Endothelial cell of umbilical vein (primary cell): ENCODE data around the gene SLC30A2. TPM values are rescaled to one million over a fixed set of nuclear protein-coding genes. Genes with fewer than 3 reads are reported as not detected.

ENCODE experiments used
- BruUV-seq: library from RNA; stranded (reverse); fragments of 400-500 nt; replicated peaks from 2 replicates; lab custom pipeline; 2021; lab: Mats Ljungman, UMichigan
- CTCF ChIA-PET: fragments of 300-600, 350-600 bp; sonication (Branson Sonifier 250); formaldehyde crosslinking; loops from one replicate; lab custom pipeline; 2021; ENCODE audit warnings: antibody characterized with exemption, inconsistent platforms; lab: Charles Lee
- POLR2A ChIA-PET: fragments of 300-600, 350-600 bp; sonication (Branson Sonifier 250); formaldehyde crosslinking; loops from one replicate; lab custom pipeline; 2021; ENCODE audit warnings: antibody characterized with exemption, inconsistent platforms; lab: Charles Lee
- DNase-seq: peaks from one replicate; pipeline ENCODE4 v3.0.0-alpha.2; 2011; ENCODE audit warnings: low read depth, low spot score
- FAIRE-seq: peaks from 2 replicates; lab custom pipeline; 2011; peaks lifted over from hg19 to GRCh38; lab: Jason Lieb, UNC
- H2AFZ ChIP-seq: 2 replicates; pipeline ENCODE4 v1.6.0; 2012; ENCODE audit warnings: low read depth, low read length, control low read depth, inconsistent platforms
- H3K27ac ChIP-seq: 2 replicates; pipeline ENCODE4 v1.5.1; 2011; ENCODE audit warnings: low read depth, mild to moderate bottlenecking, control low read depth, low read length, moderate library complexity; ENCODE audit not compliant: insufficient read depth
- H3K27me3 ChIP-seq, 2 experiments: 2 replicates each; pipeline versions ENCODE4 v1.6.0 to v1.6.1; 2011; ENCODE audit warnings: low read length in 2 of 2, mixed read lengths in 1 of 2; ENCODE audit not compliant: control insufficient read depth in 2 of 2, insufficient read depth in 2 of 2
- H3K36me3 ChIP-seq, 2 experiments: 2 replicates in 1 of 2; 3 replicates in 1 of 2; pipeline ENCODE4 v1.5.1; 2011; ENCODE audit warnings: low read length in 2 of 2, mild to moderate bottlenecking in 1 of 2, moderate library complexity in 1 of 2; ENCODE audit not compliant: control insufficient read depth in 2 of 2, insufficient read depth in 2 of 2; ENCODE audit errors: extremely low read depth in 1 of 2
- H3K4me1 ChIP-seq: 3 replicates; pipeline ENCODE4 v1.5.1; 2011; ENCODE audit warnings: mild to moderate bottlenecking, low read length; ENCODE audit not compliant: control insufficient read depth, insufficient read depth; ENCODE audit errors: extremely low read depth
- H3K4me2 ChIP-seq: 2 replicates; pipeline ENCODE4 v1.6.1; 2011; ENCODE audit warnings: low read length, control low read depth, mixed read lengths; ENCODE audit not compliant: insufficient read depth
- H3K4me3 ChIP-seq, 3 experiments: fragments of 200-600 bp in 1 of 3; sonication (generic), shearing (Covaris generic) in 1 of 3; replicated peaks in 1 of 3; 2 replicates each; pipeline ENCODE4 v1.5.1; 2011 to 2016; ENCODE audit warnings: control low read depth in 3 of 3, low read length in 3 of 3, mild to moderate bottlenecking in 2 of 3, inconsistent platforms in 1 of 3, low read depth in 1 of 3, moderate library complexity in 1 of 3; ENCODE audit not compliant: insufficient read depth in 1 of 3
- H3K79me2 ChIP-seq: 2 replicates; pipeline ENCODE4 v1.6.0; 2012; ENCODE audit warnings: low read length, inconsistent platforms; ENCODE audit not compliant: control insufficient read depth, insufficient read depth
- H3K9ac ChIP-seq: replicated peaks from 2 replicates; pipeline ENCODE3; 2011; ENCODE audit warnings: low read length, control low read depth; ENCODE audit not compliant: insufficient read depth; ENCODE audit errors: extremely low read depth
- H3K9me1 ChIP-seq: replicated peaks from 3 replicates; pipeline ENCODE4 v1.6.0; 2011; ENCODE audit warnings: mild to moderate bottlenecking, low read length; ENCODE audit not compliant: control insufficient read depth, insufficient read depth; ENCODE audit errors: extremely low read depth
- H3K9me3 ChIP-seq: replicated peaks from 2 replicates; pipeline ENCODE4 v1.5.1; 2012; ENCODE audit warnings: low read length, inconsistent platforms; ENCODE audit not compliant: control insufficient read depth, insufficient read depth
- H4K20me1 ChIP-seq: replicated peaks from 2 replicates; pipeline ENCODE3; 2011; ENCODE audit warnings: mild to moderate bottlenecking, low read length; ENCODE audit not compliant: control insufficient read depth, insufficient read depth; ENCODE audit errors: extremely low read depth
- CTCF ChIP-seq, 2 donors: IDR thresholded peaks; 1 replicate in 1 of 2; 2 replicates in 1 of 2; pipeline ENCODE4 v1.5.1; 2011; ENCODE audit warnings: low read length in 2 of 2, mild to moderate bottlenecking in 2 of 2, moderate library complexity in 2 of 2, control low read depth in 1 of 2, inconsistent platforms in 1 of 2, low read depth in 1 of 2; ENCODE audit not compliant: insufficient read depth in 1 of 2; ENCODE audit errors: extremely low read depth in 1 of 2
- EZH2 ChIP-seq: IDR thresholded peaks from 2 replicates; pipeline ENCODE4 v1.6.1; 2012; ENCODE audit warnings: borderline replicate concordance, low read depth, mild to moderate bottlenecking, moderate library complexity, low read length, inconsistent platforms; ENCODE audit not compliant: severe bottlenecking
- FOS ChIP-seq: IDR thresholded peaks from 2 replicates; pipeline ENCODE4 v1.6.1; 2011; ENCODE audit warnings: mild to moderate bottlenecking, low read length, moderate library complexity, borderline replicate concordance; ENCODE audit not compliant: insufficient read depth
- GATA2 ChIP-seq: IDR thresholded peaks from 2 replicates; pipeline ENCODE4 v1.7.0; 2011; ENCODE audit warnings: low read depth, mild to moderate bottlenecking, moderate library complexity, mixed read lengths, low read length; ENCODE audit not compliant: insufficient read length, insufficient read depth
- JUN ChIP-seq: IDR thresholded peaks from 2 replicates; pipeline ENCODE4 v1.6.1; 2011; ENCODE audit warnings: borderline replicate concordance, low read depth; ENCODE audit not compliant: insufficient read length, insufficient read depth
- MAX ChIP-seq: IDR thresholded peaks from 2 replicates; pipeline ENCODE4 v1.6.1; 2011; ENCODE audit not compliant: insufficient read depth, insufficient read length
- MYC ChIP-seq: IDR thresholded peaks from one replicate; pipeline ENCODE4 v1.6.1; 2011; ENCODE audit warnings: mild to moderate bottlenecking, low read depth, low read length
- POLR2A ChIP-seq: IDR thresholded peaks from 2 replicates; pipeline ENCODE4 v1.6.1; 2012; ENCODE audit warnings: low read depth, mild to moderate bottlenecking, control low read depth, low read length
- POLR2AphosphoS5 ChIP-seq: IDR thresholded peaks from 2 replicates; pipeline ENCODE4 v1.6.1; 2012; ENCODE audit warnings: low read depth, mild to moderate bottlenecking, control low read depth, low read length, moderate library complexity; ENCODE audit not compliant: insufficient read depth
- dilution Hi-C: fragments of 300-500 bp; cut with MboI; formaldehyde crosslinking; loops from one replicate; pipeline ENCODE4 v1.15.0; 2019; ENCODE audit warnings: low sequenced_read_pairs; ENCODE audit not compliant: extremely low pct_ligation_motif_present
- intact Hi-C: fragments of 100-400 bp; cut with micrococcal nuclease; formaldehyde crosslinking; loops from one replicate; pipeline ENCODE4 v1.10.0; 2022
- polyA plus RNA-seq, 4 experiments: library from polyadenylated mRNA; depleted of rRNA in 3 of 4; stranded (reverse) in 3 of 4; unstranded in 1 of 4; fragments of >200 nt; gene quantifications; 2 replicates each; pipeline versions ENCODE4 v1.2.1 to v1.2.3, GENCODE V29; 2011 to 2012; ENCODE audit warnings: missing spikeins in 1 of 4
- total RNA-seq: library from RNA; stranded (reverse); gene quantifications from 2 replicates; pipeline ENCODE4 v1.2.3, GENCODE V29; 2021

SLC30A2 gene
- total and polyA plus RNA-seq, 2 donors (not counting 3 experiments of a cell fraction or from before 2014, with no cell fraction given): not detected

GRCh38 chr1:26079178-26079563, 33.3 kb upstream of the SLC30A2 start:
- dilution Hi-C loops (no loop called here), intact Hi-C loops (no loop called here)
- H3K9me3 ChIP-seq: no peaks in the 10 kb centered on the region
- BruUV-seq: no TSS peak
- no peak overlapping the region for H3K27ac ChIP-seq
- no peaks in the 10 kb centered on the region for H3K79me2 ChIP-seq
- no peak overlapping the region for H2AFZ ChIP-seq
- no peak overlapping the region for H3K4me3 ChIP-seq
- H3K27me3 ChIP-seq: peaks cover 0 to 3% of the 10 kb centered on the region in 2 experiments
- ChIA-PET POLR2A (no interaction called here), CTCF (no interaction called here)
- no peaks in the 10 kb centered on the region for H3K9me1 ChIP-seq
- no peaks in the 10 kb centered on the region for H3K4me1 ChIP-seq
- H4K20me1 ChIP-seq: no peaks in the 10 kb centered on the region
- TF ChIP-seq MYC (no peak), MAX (no peak), FOS (no peak), JUN (no peak), POLR2A (no peak), GATA2 (no peak), CTCF (IDR thresholded peaks at IDR 0.05; ENCODE audit: extremely low read depth in 1 of 2, insufficient read depth in 1 of 2, low read depth in 1 of 2, low read length in 2 of 2) (no peak), EZH2 (no peak), POLR2AphosphoS5 (no peak)
- no peaks in the 10 kb centered on the region for H3K36me3 ChIP-seq
- FAIRE-seq (no peak), DNase-seq (no peak)
- no peak overlapping the region for H3K4me2 ChIP-seq
- no peak overlapping the region for H3K9ac ChIP-seq
